Astrocyte of the cerebellum (primary cell): ENCODE results near the gene PIK3C2B.
"Not testable (repeated sequence)": the region's sequence is repeated elsewhere in the genome, so short reads cannot be mapped to it uniquely, and the experiment has no call there.

Experiments used
- DNase-seq: peaks from one replicate; pipeline ENCODE4 v3.0.0-alpha.2; 2011; ENCODE audit warnings: low read depth
- H3K4me3 ChIP-seq: 2 replicates; pipeline ENCODE4 v1.5.1; 2011; ENCODE audit warnings: mild to moderate bottlenecking, low read depth, low read length, moderate library complexity
- in situ Hi-C: cut with HindIII; loops from 2 replicates; pipeline ENCODE4 v1.10.0; 2017; ENCODE audit warnings: low sequenced_read_pairs
- TF ChIP-seq, protein P1 (sequence below): IDR thresholded peaks from 2 replicates; pipeline ENCODE4 v1.5.1; 2012; ENCODE audit warnings: low read length, low read depth, moderate library complexity, mild to moderate bottlenecking; ENCODE audit errors: missing control alignments

The PIK3C2B gene

DNA sequence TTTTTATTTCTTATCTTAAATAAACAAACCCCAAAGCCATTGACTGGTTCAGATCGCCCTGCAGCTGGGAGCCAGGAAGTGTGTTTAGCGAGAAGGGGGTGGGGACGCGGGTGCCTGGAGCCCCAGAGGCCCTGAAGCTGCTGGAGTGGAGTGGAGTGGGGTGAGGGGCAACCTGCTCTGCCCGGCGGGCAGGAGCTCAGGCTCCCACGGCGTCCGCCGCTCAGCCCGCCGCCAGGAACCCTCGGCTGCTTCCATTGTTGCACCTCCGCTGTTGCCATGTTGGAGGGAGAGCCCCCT, 673 bp downstream of the PIK3C2B start:
- peak overlapping the region; percentile 60 for H3K4me3 ChIP-seq

DNA sequence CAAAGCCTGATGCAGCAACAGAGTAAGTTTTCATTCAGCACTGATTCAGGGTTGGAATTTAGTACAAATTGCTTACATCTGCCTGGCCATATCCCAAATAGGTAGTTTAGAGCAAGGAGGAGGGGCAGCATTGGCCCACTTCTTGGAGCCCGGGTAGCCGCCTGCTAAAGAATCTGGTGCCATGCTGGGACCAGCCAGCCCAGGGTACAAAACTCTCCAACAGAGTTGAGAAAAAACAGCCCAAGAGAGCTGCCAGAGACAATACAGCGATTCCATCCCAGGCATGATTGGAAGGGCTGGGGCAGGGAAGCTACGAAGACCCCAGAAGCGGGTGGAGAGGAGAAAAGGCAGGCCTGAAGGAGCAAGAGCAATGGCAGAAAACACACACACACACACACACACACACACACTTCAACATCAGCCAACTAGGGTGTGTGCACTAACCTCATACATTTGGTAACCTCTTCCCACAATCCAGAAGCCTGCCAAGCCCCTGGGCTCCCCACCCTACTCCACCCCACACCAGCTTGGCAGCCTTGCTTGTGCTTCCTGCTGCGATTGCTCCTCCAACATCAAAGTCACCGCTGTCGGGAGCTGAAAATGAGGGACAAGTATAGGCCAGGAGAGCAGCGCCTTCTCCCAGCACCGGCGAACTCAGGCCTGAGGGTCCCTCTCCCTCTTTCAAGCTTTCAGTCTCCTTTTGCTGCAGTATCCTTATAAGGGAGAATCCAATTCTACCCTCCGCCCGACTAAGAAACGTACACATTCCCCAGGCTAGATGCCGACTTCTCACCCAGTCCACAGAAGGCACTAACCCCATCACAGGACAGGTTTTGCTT, 1.2 kb downstream of the PIK3C2B start:
- TF ChIP-seq, protein P1, sequence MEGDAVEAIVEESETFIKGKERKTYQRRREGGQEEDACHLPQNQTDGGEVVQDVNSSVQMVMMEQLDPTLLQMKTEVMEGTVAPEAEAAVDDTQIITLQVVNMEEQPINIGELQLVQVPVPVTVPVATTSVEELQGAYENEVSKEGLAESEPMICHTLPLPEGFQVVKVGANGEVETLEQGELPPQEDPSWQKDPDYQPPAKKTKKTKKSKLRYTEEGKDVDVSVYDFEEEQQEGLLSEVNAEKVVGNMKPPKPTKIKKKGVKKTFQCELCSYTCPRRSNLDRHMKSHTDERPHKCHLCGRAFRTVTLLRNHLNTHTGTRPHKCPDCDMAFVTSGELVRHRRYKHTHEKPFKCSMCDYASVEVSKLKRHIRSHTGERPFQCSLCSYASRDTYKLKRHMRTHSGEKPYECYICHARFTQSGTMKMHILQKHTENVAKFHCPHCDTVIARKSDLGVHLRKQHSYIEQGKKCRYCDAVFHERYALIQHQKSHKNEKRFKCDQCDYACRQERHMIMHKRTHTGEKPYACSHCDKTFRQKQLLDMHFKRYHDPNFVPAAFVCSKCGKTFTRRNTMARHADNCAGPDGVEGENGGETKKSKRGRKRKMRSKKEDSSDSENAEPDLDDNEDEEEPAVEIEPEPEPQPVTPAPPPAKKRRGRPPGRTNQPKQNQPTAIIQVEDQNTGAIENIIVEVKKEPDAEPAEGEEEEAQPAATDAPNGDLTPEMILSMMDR = no peak
- H3K4me3 ChIP-seq = peak overlapping the region; percentile 60
- in situ Hi-C loops = no loop called here
- DNase-seq = no peak

More for the DNA sequence above, 673 bp downstream of the PIK3C2B start:
- in situ Hi-C loops = no loop called here
- no peak for DNase-seq
- TF ChIP-seq, protein P1 = no peak

GRCh38 chr1:204491655-204492054, 3.0 kb downstream of the PIK3C2B start:
- in situ Hi-C loops = no loop called here
- TF ChIP-seq, protein P1 = no peak
- H3K4me3 ChIP-seq = no peak overlapping the region
- no peak for DNase-seq

GRCh38 chr1:204487256-204487615, 7.4 kb downstream of the PIK3C2B start:
- no peak for DNase-seq
- TF ChIP-seq, protein P1 = no peak
- H3K4me3 ChIP-seq = no peak overlapping the region
- in situ Hi-C loops = loop anchor here (5.0 kb wide), 1 partner anchor 45 kb away; no protein-coding TSS in a partner anchor

GRCh38 chr1:204486513-204487255, 7.9 kb downstream of the PIK3C2B start:
- not testable (repeated sequence) for DNase-seq, H3K4me3 ChIP-seq
- in situ Hi-C loops = loop anchor here (5.0 kb wide), 1 partner anchor 44 kb away; no protein-coding TSS in a partner anchor

DNA sequence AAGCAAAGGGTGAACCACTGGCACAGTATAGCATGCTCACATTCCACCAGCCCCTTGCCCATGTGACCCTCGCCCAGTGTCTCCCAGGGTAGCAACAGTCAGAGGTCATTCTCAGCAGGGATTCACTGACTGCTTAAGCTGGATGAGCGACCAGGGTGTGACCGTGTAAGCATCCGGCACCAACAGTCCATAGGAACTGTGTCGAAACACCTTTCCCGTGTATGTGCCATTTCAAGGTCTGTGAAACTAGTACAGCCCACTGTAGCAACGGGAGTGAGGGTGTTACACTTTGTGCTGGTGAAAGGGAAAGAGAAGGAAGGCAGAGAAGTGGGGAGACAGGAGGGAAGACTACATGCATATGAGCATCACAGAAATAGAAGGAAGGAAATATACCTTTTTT, 10.8 kb downstream of the PIK3C2B start:
- no peak for DNase-seq
- in situ Hi-C loops = no loop called here
- TF ChIP-seq, protein P1 = no peak
- H3K4me3 ChIP-seq = no peak overlapping the region

DNA sequence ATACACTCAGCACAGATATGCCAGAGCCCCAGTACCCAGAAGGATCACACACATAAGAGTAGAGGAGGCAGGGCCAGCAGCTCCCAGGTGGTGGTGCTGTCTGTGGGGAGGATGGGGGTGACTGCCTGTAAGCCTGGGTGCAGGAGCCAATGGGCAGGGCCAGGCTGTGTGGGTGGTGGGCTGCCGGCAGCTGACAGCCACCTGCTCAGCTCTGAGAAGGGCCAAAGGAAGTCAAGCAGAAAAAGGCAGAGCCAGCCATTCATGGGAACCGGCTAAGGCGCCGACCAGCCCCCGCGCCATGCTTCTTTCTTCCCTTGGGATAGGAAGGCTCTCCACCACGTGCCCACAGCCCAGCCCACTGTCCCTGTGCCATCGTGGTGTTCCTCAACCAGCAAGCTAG, 14.1 kb downstream of the PIK3C2B start:
- DNase-seq = no peak
- in situ Hi-C loops = no loop called here
- H3K4me3 ChIP-seq = no peak overlapping the region
- TF ChIP-seq, protein P1 = no peak
